Hepatocyte (in vitro differentiated cells): ENCODE results near the gene HSF2. TPM values are rescaled to one million over a fixed set of nuclear protein-coding genes. Genes with fewer than 3 reads are reported as not detected.

Source experiments
- DNase-seq: peaks from one replicate; pipeline ENCODE4 v3.0.0-alpha.2; 2016; ENCODE audit warnings: low spot score
- H2AFZ ChIP-seq: fragments of 200-600 bp; sonication (generic); 2 replicates; pipeline ENCODE4 v1.6.0; 2016; ENCODE audit warnings: antibody characterized with exemption, mild to moderate bottlenecking
- H3K27ac ChIP-seq: fragments of 200-600 bp; sonication (generic); 2 replicates; pipeline ENCODE4 v1.5.1; 2016; ENCODE audit warnings: mild to moderate bottlenecking
- H3K27me3 ChIP-seq: fragments of 200-600 bp; sonication (generic); 2 replicates; pipeline ENCODE4 v1.6.1; 2016
- H3K36me3 ChIP-seq: fragments of 200-600 bp; sonication (generic); replicated peaks from 2 replicates; pipeline ENCODE4 v1.5.1; 2016; ENCODE audit warnings: low read depth; ENCODE audit not compliant: insufficient read depth
- H3K4me1 ChIP-seq: fragments of 200-600 bp; sonication (generic); 2 replicates; pipeline ENCODE4 v1.5.1; 2016; ENCODE audit warnings: mild to moderate bottlenecking, moderate library complexity; ENCODE audit not compliant: insufficient read depth
- H3K4me2 ChIP-seq: fragments of 200-600 bp; sonication (generic); 2 replicates; pipeline ENCODE4 v1.6.0; 2016
- H3K4me3 ChIP-seq: fragments of 200-600 bp; sonication (generic); 2 replicates; pipeline ENCODE4 v1.5.1; 2016; ENCODE audit warnings: mild to moderate bottlenecking
- H3K79me2 ChIP-seq: fragments of 200-600 bp; sonication (generic); 2 replicates; pipeline ENCODE4 v1.6.0; 2017; ENCODE audit warnings: mild to moderate bottlenecking
- H3K9me2 ChIP-seq: fragments of 200-600 bp; sonication (generic); replicated peaks from 2 replicates; pipeline ENCODE4 v1.6.0; 2017; ENCODE audit warnings: mild to moderate bottlenecking; ENCODE audit not compliant: insufficient read depth
- H3K9me3 ChIP-seq: fragments of 200-600 bp; sonication (generic); 2 replicates; pipeline ENCODE4 v1.5.1; 2016; ENCODE audit warnings: low read depth, mild to moderate bottlenecking
- H4K20me1 ChIP-seq: fragments of 200-600 bp; sonication (generic); 2 replicates; pipeline ENCODE4 v1.6.0; 2016; ENCODE audit warnings: mild to moderate bottlenecking; ENCODE audit not compliant: insufficient read depth, poor library complexity, severe bottlenecking
- CTCF ChIP-seq: fragments of 200-600 bp; sonication (generic); IDR thresholded peaks from 2 replicates; pipeline ENCODE4 v1.5.1; 2016; ENCODE audit warnings: antibody characterized with exemption, mild to moderate bottlenecking; ENCODE audit not compliant: poor library complexity
- EZH2 ChIP-seq: fragments of 200-600 bp; sonication (generic); IDR thresholded peaks from 2 replicates; pipeline ENCODE4 v1.6.1; 2016; ENCODE audit warnings: antibody characterized with exemption, mild to moderate bottlenecking, borderline replicate concordance
- EZH2phosphoT487 ChIP-seq: fragments of 200-600 bp; sonication (generic); IDR thresholded peaks from one replicate; pipeline ENCODE4 v1.6.1; 2018; ENCODE audit warnings: antibody characterized with exemption, mild to moderate bottlenecking, low read depth, moderate library complexity; ENCODE audit not compliant: unreplicated experiment, severe bottlenecking
- WGBS: methylation state at CpG from one replicate; pipeline ENCODE4 v1.1.6; 2016; ENCODE audit warnings: low lambda C conversion rate; ENCODE audit errors: missing lambda C conversion rate; 5-methylcytosine and 5-hydroxymethylcytosine counted together
- polyA plus RNA-seq: library from polyadenylated mRNA; unstranded; fragments of >200 nt; fragmentation: Nextera tagmentation; extraction: Ambion mirVana; gene quantifications from 2 replicates; pipeline ENCODE4 v1.2.1, GENCODE V29; 2016
- total RNA-seq: library from RNA; depleted of rRNA; stranded (reverse); fragments of >200 nt; gene quantifications from 2 replicates; pipeline ENCODE4 v1.2.3, GENCODE V29; 2014

The HSF2 gene
- total and polyA plus RNA-seq, 2 experiments from 2014 or later = 14.5 to 37.9 TPM

GRCh38 chr6:122426597-122426996, 27.1 kb downstream of the HSF2 start:
- Histone ChIP-seq H3K4me1 (no peaks in the 10 kb centered on the region), H3K9me2 (no peaks in the 10 kb centered on the region), H3K27ac (no peak overlapping the region), H3K4me2 (no peak overlapping the region), H4K20me1 (no peaks in the 10 kb centered on the region), H3K79me2 (peaks cover 5% of the 10 kb centered on the region), H3K36me3 (no peaks in the 10 kb centered on the region), H3K4me3 (no peak overlapping the region), H2AFZ (no peak overlapping the region), H3K27me3 (no peaks in the 10 kb centered on the region), H3K9me3 (no peaks in the 10 kb centered on the region)
- no peak for TF ChIP-seq EZH2
- no peak for TF ChIP-seq CTCF
- TF ChIP-seq EZH2phosphoT487 = no peak
- no peak for DNase-seq
- 99% methylated on average over 3 of the region's 3 CpGs for WGBS

- Histone ChIP-seq H3K9me2 (no peaks in the 10 kb centered on the region), H4K20me1 (no peaks in the 10 kb centered on the region), H3K27ac (no peak overlapping the region), H3K4me3 (no peak overlapping the region), H3K79me2 (peaks cover 5% of the 10 kb centered on the region), H3K27me3 (no peaks in the 10 kb centered on the region), H3K9me3 (no peaks in the 10 kb centered on the region), H3K4me2 (no peak overlapping the region), H2AFZ (no peak overlapping the region), H3K36me3 (no peaks in the 10 kb centered on the region), H3K4me1 (no peaks in the 10 kb centered on the region)
- DNase-seq = no peak
- TF ChIP-seq CTCF = no peak
- TF ChIP-seq EZH2phosphoT487 = no peak
- no peak for TF ChIP-seq EZH2
- 94% methylated on average over 1 of the region's 1 CpG for WGBS
Observed at GRCh38 chr6:122428781-122429180, 29.3 kb downstream of the HSF2 start.

- H3K9me3 ChIP-seq = no peaks in the 10 kb centered on the region
- H3K36me3 ChIP-seq = no peaks in the 10 kb centered on the region
- no peaks in the 10 kb centered on the region for H3K4me1 ChIP-seq
- no peak overlapping the region for H2AFZ ChIP-seq
- TF ChIP-seq CTCF (no peak), EZH2 (no peak), EZH2phosphoT487 (no peak)
- H3K4me3 ChIP-seq = no peak overlapping the region
- DNase-seq = no peak
- no peak overlapping the region for H3K27ac ChIP-seq
- no peaks in the 10 kb centered on the region for H4K20me1 ChIP-seq
- H3K9me2 ChIP-seq = no peaks in the 10 kb centered on the region
- H3K4me2 ChIP-seq = no peak overlapping the region
- H3K27me3 ChIP-seq = no peaks in the 10 kb centered on the region
- H3K79me2 ChIP-seq = peaks cover 5% of the 10 kb centered on the region
Observed at GRCh38 chr6:122429323-122429722, 29.9 kb downstream of the HSF2 start.

- Histone ChIP-seq H3K27ac (no peak overlapping the region), H3K9me3 (no peaks in the 10 kb centered on the region), H3K4me1 (no peaks in the 10 kb centered on the region), H3K79me2 (peaks cover 5% of the 10 kb centered on the region), H3K36me3 (no peaks in the 10 kb centered on the region), H3K27me3 (no peaks in the 10 kb centered on the region), H2AFZ (no peak overlapping the region), H3K4me2 (no peak overlapping the region), H3K9me2 (no peaks in the 10 kb centered on the region), H3K4me3 (no peak overlapping the region), H4K20me1 (no peaks in the 10 kb centered on the region)
- 84% methylated on average over 4 of the region's 4 CpGs for WGBS
- no peak for DNase-seq
- TF ChIP-seq EZH2phosphoT487 = no peak
Observed at GRCh38 chr6:122431780-122432179, 32.3 kb downstream of the HSF2 start.
